Esophagus squamous epithelium (tissue), 4 donors: Measurements from ENCODE around the gene SETDB2.

Source experiments
- CTCF ChIP-seq, 6 experiments: fragments of 450-650 bp in 4 of 6; fragments of 200-600 bp in 2 of 6; sonication (generic) in 2 of 6; IDR thresholded peaks; one replicate each; pipeline ENCODE4 v1.5.1; 2016 to 2019; ENCODE audit warnings: antibody characterized with exemption in 6 of 6, mild to moderate bottlenecking in 4 of 6, moderate library complexity in 4 of 6
- POLR2A ChIP-seq, 4 donors: fragments of 450-650 bp; IDR thresholded peaks; one replicate each; pipeline ENCODE4 v1.6.1; 2017; ENCODE audit warnings: antibody characterized with exemption in 4 of 4, mild to moderate bottlenecking in 4 of 4, moderate library complexity in 3 of 4

GRCh38 chr13:49476529-49476928 lies 32.5 kb downstream of the SETDB2 start:
- no peak for TF ChIP-seq CTCF (IDR thresholded peaks at IDR 0.05)
- no peak for TF ChIP-seq POLR2A (IDR thresholded peaks at IDR 0.05)
